22Rv1 (cell line): ENCODE data around the gene NUDT5.

Experiments
- ZFX ChIP-seq: fragments of 450-650 bp; IDR thresholded peaks from 2 replicates; pipeline ENCODE4 v1.6.1; 2017; ENCODE audit warnings: antibody characterized with exemption, borderline replicate concordance
- TF ChIP-seq, protein P1 (sequence below): fragments of 450-650 bp; IDR thresholded peaks from 2 replicates; pipeline ENCODE4 v1.5.1; 2017; ENCODE audit warnings: mild to moderate bottlenecking

GRCh38 chr10:12187321-12187905 lies 8.3 kb downstream of the NUDT5 start:
- TF ChIP-seq, protein P1, sequence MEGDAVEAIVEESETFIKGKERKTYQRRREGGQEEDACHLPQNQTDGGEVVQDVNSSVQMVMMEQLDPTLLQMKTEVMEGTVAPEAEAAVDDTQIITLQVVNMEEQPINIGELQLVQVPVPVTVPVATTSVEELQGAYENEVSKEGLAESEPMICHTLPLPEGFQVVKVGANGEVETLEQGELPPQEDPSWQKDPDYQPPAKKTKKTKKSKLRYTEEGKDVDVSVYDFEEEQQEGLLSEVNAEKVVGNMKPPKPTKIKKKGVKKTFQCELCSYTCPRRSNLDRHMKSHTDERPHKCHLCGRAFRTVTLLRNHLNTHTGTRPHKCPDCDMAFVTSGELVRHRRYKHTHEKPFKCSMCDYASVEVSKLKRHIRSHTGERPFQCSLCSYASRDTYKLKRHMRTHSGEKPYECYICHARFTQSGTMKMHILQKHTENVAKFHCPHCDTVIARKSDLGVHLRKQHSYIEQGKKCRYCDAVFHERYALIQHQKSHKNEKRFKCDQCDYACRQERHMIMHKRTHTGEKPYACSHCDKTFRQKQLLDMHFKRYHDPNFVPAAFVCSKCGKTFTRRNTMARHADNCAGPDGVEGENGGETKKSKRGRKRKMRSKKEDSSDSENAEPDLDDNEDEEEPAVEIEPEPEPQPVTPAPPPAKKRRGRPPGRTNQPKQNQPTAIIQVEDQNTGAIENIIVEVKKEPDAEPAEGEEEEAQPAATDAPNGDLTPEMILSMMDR: no peak
- no peak for TF ChIP-seq ZFX
